Stimulated activated naive CD4-positive, alpha-beta T cell (primary cell): ENCODE results near the gene NUMA1.

ENCODE experiments used
- DNase-seq, 6 experiments: peaks; one replicate each; lab custom pipeline; 2025; lab: John Stamatoyannopoulos, UW

The NUMA1 gene

GRCh38 chr11:72014761-72015320 lies 65.5 kb downstream of the NUMA1 start:
- DNase-seq, result no peak

GRCh38 chr11:72013765-72014711 lies 66.3 kb downstream of the NUMA1 start:
- no peak for DNase-seq

GRCh38 chr11:72012897-72013721 lies 67.2 kb downstream of the NUMA1 start:
- no peak for DNase-seq

GRCh38 chr11:72012091-72012630 lies 68.2 kb downstream of the NUMA1 start:
- no peak for DNase-seq

GRCh38 chr11:72010529-72011233 lies 69.7 kb downstream of the NUMA1 start:
- no peak for DNase-seq

GRCh38 chr11:72009156-72009555 lies 71.2 kb downstream of the NUMA1 start:
- DNase-seq, result no peak

GRCh38 chr11:72008728-72009127 lies 71.6 kb downstream of the NUMA1 start:
- DNase-seq, result no peak

- DNase-seq, result no peak
Measured at GRCh38 chr11:72007587-72007986, 72.8 kb downstream of the NUMA1 start.

- DNase-seq, result no peak
Measured at GRCh38 chr11:72007089-72007476, 73.3 kb downstream of the NUMA1 start.

- no peak for DNase-seq
Measured at GRCh38 chr11:72006309-72007088, 73.8 kb downstream of the NUMA1 start.

- no peak for DNase-seq
Measured at GRCh38 chr11:72005347-72006260, 74.7 kb downstream of the NUMA1 start.

- no peak for DNase-seq
Measured at GRCh38 chr11:72004515-72005346, 75.6 kb downstream of the NUMA1 start.

- DNase-seq, result no peak
Measured at GRCh38 chr11:72003776-72004171, 76.6 kb downstream of the NUMA1 start.

GRCh38 chr11:72002841-72003775 lies 77.2 kb downstream of the NUMA1 start:
- no peak for DNase-seq

GRCh38 chr11:72001834-72002591 lies 78.3 kb downstream of the NUMA1 start:
- DNase-seq, result no peak

- DNase-seq, result no peak
Measured at GRCh38 chr11:72001285-72001684, 79.1 kb downstream of the NUMA1 start.
